HepG2 (cell line): ENCODE results near the gene C2orf76. TPM values are rescaled to one million over a fixed set of nuclear protein-coding genes. Genes with fewer than 3 reads are reported as not detected.

ENCODE experiments used
- ARID4A ChIP-seq: sonication (generic); formaldehyde crosslinking; IDR thresholded peaks from 2 replicates; pipeline ENCODE4 v1.5.0; 2020; ENCODE audit warnings: mild to moderate bottlenecking, missing genetic modification reagents, borderline replicate concordance
- ATF7 ChIP-seq, 2 experiments: fragments of 450-650 bp in 1 of 2; sonication (generic) in 1 of 2; formaldehyde crosslinking in 1 of 2; IDR thresholded peaks; 2 replicates each; pipeline versions ENCODE4 v1.4.0 to v1.6.1; 2016 to 2020; ENCODE audit warnings: antibody characterized with exemption in 1 of 2, mild to moderate bottlenecking in 1 of 2, missing genetic modification reagents in 1 of 2
- CREM ChIP-seq, 2 experiments: sonication (generic) in 1 of 2; formaldehyde crosslinking in 1 of 2; IDR thresholded peaks; 2 replicates each; pipeline versions ENCODE4 v1.4.0 to v1.6.1; 2016 to 2020; ENCODE audit warnings: antibody characterized with exemption in 1 of 2, mild to moderate bottlenecking in 1 of 2, missing genetic modification reagents in 1 of 2
- DMTF1 ChIP-seq: sonication (generic); formaldehyde crosslinking; IDR thresholded peaks from 2 replicates; pipeline ENCODE4 v1.4.0; 2020; ENCODE audit warnings: mild to moderate bottlenecking, missing genetic modification reagents
- FOXP1 ChIP-seq, 2 experiments: fragments of 450-650 bp in 1 of 2; IDR thresholded peaks; 2 replicates each; pipeline ENCODE4 v1.6.1; 2017 to 2018; ENCODE audit warnings: antibody characterized with exemption in 1 of 2
- MATR3 ChIP-seq: sonication (generic); formaldehyde crosslinking; IDR thresholded peaks from 2 replicates; pipeline ENCODE4 v1.4.0; 2020; ENCODE audit warnings: missing genetic modification reagents
- NBN ChIP-seq: fragments of 450-650 bp; conservative IDR thresholded peaks from 2 replicates; pipeline ENCODE4 v1.6.1; 2017
- NPAS2 ChIP-seq: sonication (generic); formaldehyde crosslinking; IDR thresholded peaks from 2 replicates; pipeline ENCODE4 v1.8.0; 2022; ENCODE audit warnings: mild to moderate bottlenecking, missing genetic modification reagents, borderline replicate concordance
- PHF5A ChIP-seq: IDR thresholded peaks from one replicate; pipeline ENCODE4 v1.6.1; 2018; ENCODE audit warnings: low read depth, missing genetic modification reagents; ENCODE audit not compliant: unreplicated experiment
- REL ChIP-seq: sonication (generic); formaldehyde crosslinking; conservative IDR thresholded peaks from 2 replicates; pipeline ENCODE4 v1.8.0; 2022; ENCODE audit warnings: mild to moderate bottlenecking, missing genetic modification reagents, moderate library complexity
- SP140L ChIP-seq: sonication (generic); formaldehyde crosslinking; IDR thresholded peaks from 2 replicates; pipeline ENCODE4 v1.4.0; 2020; ENCODE audit warnings: missing genetic modification reagents, borderline replicate concordance
- TOE1 ChIP-seq: sonication (generic); formaldehyde crosslinking; IDR thresholded peaks from 2 replicates; pipeline ENCODE4 v1.4.0; 2020; ENCODE audit warnings: mild to moderate bottlenecking, missing genetic modification reagents
- ZGPAT ChIP-seq: IDR thresholded peaks from 2 replicates; pipeline ENCODE4 v1.6.1; 2016; ENCODE audit warnings: mild to moderate bottlenecking
- ZNF704 ChIP-seq: sonication (generic); formaldehyde crosslinking; IDR thresholded peaks from 2 replicates; pipeline ENCODE4 v1.8.1; 2023; ENCODE audit warnings: mild to moderate bottlenecking, inconsistent platforms, moderate library complexity, missing genetic modification reagents, borderline replicate concordance
- ZNF770 ChIP-seq: sonication (generic); formaldehyde crosslinking; IDR thresholded peaks from 2 replicates; pipeline ENCODE4 v1.5.0; 2020; ENCODE audit warnings: mild to moderate bottlenecking, missing genetic modification reagents
- polyA plus RNA-seq, 8 experiments: library from polyadenylated mRNA; depleted of rRNA in 3 of 8; stranded (reverse) in 7 of 8; unstranded in 1 of 8; fragments of >200 nt; fragmentation: Illumina TruSeq in 4 of 8; extraction: Trizol in 4 of 8; gene quantifications; 2 replicates each; pipeline versions ENCODE4 v1.2.1 to v1.2.3, GENCODE V29; 2011 to 2016; ENCODE audit warnings: low read depth in 4 of 8, missing spikeins in 1 of 8, mixed read lengths in 1 of 8; ENCODE audit not compliant: insufficient read depth in 1 of 8
- total RNA-seq, 5 experiments: library from RNA; depleted of rRNA; stranded (reverse); fragments of >200 nt; fragmentation: Illumina TruSeq; extraction: Trizol; gene quantifications; 2 replicates each; pipeline ENCODE4 v1.2.3, GENCODE V29; 2016; ENCODE audit warnings: low read depth in 1 of 5

C2orf76 gene
- total and polyA plus RNA-seq, 2 of the 13 experiments (the other 11 are each of a cell fraction or from before 2014, with no cell fraction given), result 7.7 to 8.5 TPM

- TF ChIP-seq ZNF704 (CRISPR knock-in tag) (peak; percentile 82), MATR3 (CRISPR knock-in tag) (no peak), ATF7 (IDR thresholded peaks at IDR 0.05) (no peak), ATF7 (CRISPR knock-in tag; IDR thresholded peaks at IDR 0.05) (no peak; the same call in 1 of the 2 replicates), FOXP1 (IDR thresholded peaks at IDR 0.05) (no peak), FOXP1 (CRISPR knock-in tag; IDR thresholded peaks at IDR 0.05) (peak; percentile 56), CREM (IDR thresholded peaks at IDR 0.05) (peak; percentile 49; the same call in 1 of the 2 replicates), CREM (CRISPR knock-in tag; IDR thresholded peaks at IDR 0.05) (no peak), DMTF1 (CRISPR knock-in tag) (no peak), ZGPAT (peak; percentile 96), NBN (no peak), REL (peak; percentile 54; the same call in 1 of the 2 replicates), ZNF770 (CRISPR knock-in tag) (0 out of 2 replicates have a peak, but pooled peaks have one; percentile 50), TOE1 (CRISPR knock-in tag) (peak; percentile 94; the same call in 1 of the 2 replicates), ARID4A (peak; percentile 95; the same call in 1 of the 2 replicates), NPAS2 (CRISPR knock-in tag) (peak; percentile 62; the same call in 1 of the 2 replicates), PHF5A (CRISPR knock-in tag) (peak; percentile 87), SP140L (CRISPR knock-in tag) (no peak; the same call in 1 of the 2 replicates)
Measured at GRCh38 chr2:119366649-119367471, at the start of gene C2orf76, which contains the start of gene DBI (continued).
